Activated CD4-positive, alpha-beta memory T cell treated with anti-CD3 and anti-CD28 coated beads for 36 hours (primary cell): Measurements from ENCODE around the gene DALRD3. TPM values are rescaled to one million over a fixed set of nuclear protein-coding genes. Genes with fewer than 3 reads are reported as not detected.

Experiments used
- CTCF ChIA-PET: fragments of 350-600 bp; sonication (Branson Sonifier 250); formaldehyde crosslinking; loops from one replicate; lab custom pipeline; 2021; ENCODE audit warnings: antibody characterized with exemption, inconsistent platforms; lab: Charles Lee
- POLR2A ChIA-PET: fragments of 350-600 bp; sonication (Branson Sonifier 250); formaldehyde crosslinking; loops from one replicate; lab custom pipeline; 2021; ENCODE audit warnings: antibody characterized with exemption; lab: Charles Lee
- DNase-seq: peaks from one replicate; pipeline ENCODE4 v3.0.0-alpha.2; 2020
- H3K27ac Mint-ChIP-seq: one replicate; pipeline ENCODE4 v1.8.0; 2021; ENCODE audit warnings: mixed read lengths
- H3K27me3 Mint-ChIP-seq: one replicate; pipeline ENCODE4 v1.8.0; 2021; ENCODE audit warnings: mixed read lengths
- H3K36me3 Mint-ChIP-seq: one replicate; pipeline ENCODE4 v1.8.0; 2021; ENCODE audit warnings: mixed read lengths
- H3K4me1 Mint-ChIP-seq: one replicate; pipeline ENCODE4 v1.8.0; 2021; ENCODE audit warnings: low read depth, mixed read lengths
- H3K4me3 Mint-ChIP-seq: one replicate; pipeline ENCODE4 v1.8.0; 2021; ENCODE audit warnings: mild to moderate bottlenecking, mixed read lengths
- H3K9me3 Mint-ChIP-seq: one replicate; pipeline ENCODE4 v1.8.0; 2021; ENCODE audit warnings: mixed read lengths
- intact Hi-C: fragments of 100-400 bp; cut with micrococcal nuclease; formaldehyde crosslinking; loops from one replicate; pipeline ENCODE4 v1.15.1; 2023
- total RNA-seq, 2 experiments: library from RNA; stranded (reverse); gene quantifications; one replicate each; pipeline ENCODE4 v1.2.3, GENCODE V29; 2021

Gene DALRD3
- total RNA-seq, result 10 to 100 TPM; 26.2 to 26.5 TPM

GRCh38 chr3:49017971-49018706 lies at the start of gene DALRD3:
TSS of gene DALRD3 (minus strand) at chr3:49018580. CDS start at chr3:49018564, 16 bp downstream.
- Mint-ChIP-seq H3K9me3 (no peaks in the 10 kb centered on the region), H3K27me3 (no peaks in the 10 kb centered on the region), H3K27ac (peak within 1 kb of the TSS; percentile 86), H3K4me1 (peaks cover 34% of the 10 kb centered on the region), H3K4me3 (peak within 1 kb of the TSS; percentile 97), H3K36me3 (peaks cover 24% of the 10 kb centered on the region)
- intact Hi-C loops, result no loop called here
- CTCF ChIA-PET, result interaction anchor here (0.9 to 3.8 kb wide), 4 partner anchors 9 to 29 kb away, joined by 3 to 30 read pairs (median 14); partner anchors contain the start of genes P4HTM and WDR6
- POLR2A ChIA-PET, result interaction anchor here (1.5 to 9.7 kb wide), 3 partner anchors 9 to 76 kb away, joined by 5 to 135 read pairs (median 26); partner anchors contain the start of genes P4HTM, QRICH1 and WDR6
- DNase-seq, result peak; percentile 73

GRCh38 chr3:49058011-49058410 lies 39.6 kb upstream of the DALRD3 start:
- H3K4me3 Mint-ChIP-seq, result no peak overlapping the region
- intact Hi-C loops, result no loop called here
- CTCF ChIA-PET, result no interaction called here
- POLR2A ChIA-PET, result interaction anchor here (0.6 kb wide), 1 partner anchor 17 kb away, joined by 3 read pairs; no protein-coding TSS in a partner anchor
- no peak for DNase-seq
- peaks cover 24% of the 10 kb centered on the region for H3K36me3 Mint-ChIP-seq
- H3K27ac Mint-ChIP-seq, result no peak overlapping the region
- no peaks in the 10 kb centered on the region for H3K27me3 Mint-ChIP-seq
- no peaks in the 10 kb centered on the region for H3K9me3 Mint-ChIP-seq
- H3K4me1 Mint-ChIP-seq, result peaks cover 2% of the 10 kb centered on the region

GRCh38 chr3:49057268-49057667 lies 38.9 kb upstream of the DALRD3 start:
- DNase-seq, result no peak
- H3K9me3 Mint-ChIP-seq, result no peaks in the 10 kb centered on the region
- ChIA-PET CTCF (no interaction called here), POLR2A (no interaction called here)
- intact Hi-C loops, result no loop called here
- no peak overlapping the region for H3K4me3 Mint-ChIP-seq
- H3K27ac Mint-ChIP-seq, result no peak overlapping the region
- no peaks in the 10 kb centered on the region for H3K27me3 Mint-ChIP-seq
- peaks cover 27% of the 10 kb centered on the region for H3K36me3 Mint-ChIP-seq
- H3K4me1 Mint-ChIP-seq, result peaks cover 2% of the 10 kb centered on the region

GRCh38 chr3:49054344-49054862 lies 36.0 kb upstream of the DALRD3 start:
- Mint-ChIP-seq H3K36me3 (peaks cover 34% of the 10 kb centered on the region), H3K27me3 (no peaks in the 10 kb centered on the region), H3K4me3 (no peak overlapping the region), H3K4me1 (no peaks in the 10 kb centered on the region), H3K9me3 (no peaks in the 10 kb centered on the region), H3K27ac (no peak overlapping the region)
- CTCF ChIA-PET, result no interaction called here
- POLR2A ChIA-PET, result no interaction called here
- DNase-seq, result no peak
- intact Hi-C loops, result no loop called here

- DNase-seq, result no peak
- Mint-ChIP-seq H3K4me3 (no peak overlapping the region), H3K27ac (no peak overlapping the region), H3K36me3 (peaks cover 34% of the 10 kb centered on the region), H3K27me3 (no peaks in the 10 kb centered on the region), H3K9me3 (no peaks in the 10 kb centered on the region), H3K4me1 (no peaks in the 10 kb centered on the region)
- ChIA-PET POLR2A (interaction anchor here (0.6 kb wide), 1 partner anchor 36 kb away, joined by 4 read pairs; no protein-coding TSS in a partner anchor), CTCF (no interaction called here)
- intact Hi-C loops, result no loop called here
Measured at GRCh38 chr3:49053543-49053942, 35.2 kb upstream of the DALRD3 start.

- Mint-ChIP-seq H3K4me1 (no peaks in the 10 kb centered on the region), H3K9me3 (no peaks in the 10 kb centered on the region), H3K36me3 (peaks cover 26% of the 10 kb centered on the region), H3K27me3 (no peaks in the 10 kb centered on the region), H3K4me3 (no peak overlapping the region), H3K27ac (no peak overlapping the region)
- POLR2A ChIA-PET, result no interaction called here
- CTCF ChIA-PET, result interaction anchor here (0.6 kb wide), 1 partner anchor 292 kb away, joined by 3 read pairs; no protein-coding TSS in a partner anchor
- intact Hi-C loops, result no loop called here
- no peak for DNase-seq
Measured at GRCh38 chr3:49035281-49035680, 16.9 kb upstream of the DALRD3 start.

- H3K27ac Mint-ChIP-seq, result peak overlapping the region; percentile 10
- peaks cover 28% of the 10 kb centered on the region for H3K36me3 Mint-ChIP-seq
- intact Hi-C loops, result no loop called here
- H3K4me1 Mint-ChIP-seq, result no peaks in the 10 kb centered on the region
- H3K9me3 Mint-ChIP-seq, result no peaks in the 10 kb centered on the region
- ChIA-PET POLR2A (no interaction called here), CTCF (interaction anchor here (0.7 kb wide), 1 partner anchor 118 kb away, joined by 4 read pairs; no protein-coding TSS in a partner anchor)
- no peaks in the 10 kb centered on the region for H3K27me3 Mint-ChIP-seq
- no peak overlapping the region for H3K4me3 Mint-ChIP-seq
- no peak for DNase-seq
Measured at GRCh38 chr3:49034650-49035049, 16.3 kb upstream of the DALRD3 start.

GRCh38 chr3:49032646-49033304 lies 14.4 kb upstream of the DALRD3 start:
- H3K27ac Mint-ChIP-seq, result no peak overlapping the region
- POLR2A ChIA-PET, result no interaction called here

GRCh38 chr3:49030321-49030720 lies 11.9 kb upstream of the DALRD3 start:
- H3K36me3 Mint-ChIP-seq, result peaks cover 55% of the 10 kb centered on the region
- intact Hi-C loops, result no loop called here
- no peak overlapping the region for H3K27ac Mint-ChIP-seq
- no peak overlapping the region for H3K4me3 Mint-ChIP-seq
- no peak for DNase-seq
- POLR2A ChIA-PET, result interaction anchor here (2.2 kb wide), 1 partner anchor 8 kb away, joined by 10 read pairs; the partner anchor contains the start of gene NDUFAF3
- peaks cover 34% of the 10 kb centered on the region for H3K4me1 Mint-ChIP-seq
- H3K9me3 Mint-ChIP-seq, result no peaks in the 10 kb centered on the region
- CTCF ChIA-PET, result interaction anchor here (1.2 to 2.0 kb wide), 2 partner anchors 8 to 310 kb away, joined by 3 to 12 read pairs; partner anchors contain the start of genes NDUFAF3 and USP4
- H3K27me3 Mint-ChIP-seq, result no peaks in the 10 kb centered on the region

More at GRCh38 chr3:49032646-49033304, 14.4 kb upstream of the DALRD3 start:
- Mint-ChIP-seq H3K36me3 (peaks cover 41% of the 10 kb centered on the region), H3K27me3 (no peaks in the 10 kb centered on the region), H3K9me3 (no peaks in the 10 kb centered on the region), H3K4me1 (peaks cover 11% of the 10 kb centered on the region), H3K4me3 (no peak overlapping the region)
- intact Hi-C loops, result no loop called here
- DNase-seq, result no peak
- CTCF ChIA-PET, result interaction anchor here (0.6 kb wide), 1 partner anchor 103 kb away, joined by 3 read pairs; no protein-coding TSS in a partner anchor

- H3K9me3 Mint-ChIP-seq, result no peaks in the 10 kb centered on the region
- POLR2A ChIA-PET, result interaction anchor here (0.6 to 1.9 kb wide), 8 partner anchors 9 to 1934 kb away, joined by 3 to 21 read pairs (median 6); partner anchors contain the start of genes QRICH1, USP19 and WDR6
Measured at GRCh38 chr3:49029563-49029884, 11.1 kb upstream of the DALRD3 start.

GRCh38 chr3:49028673-49029562 lies 10.5 kb upstream of the DALRD3 start, which contains the start of gene IMPDH2:
TSS of gene IMPDH2 (minus strand) at chr3:49029398. CDS start at chr3:49029350, 48 bp downstream.
- peak within 1 kb of the TSS; percentile 89 for H3K27ac Mint-ChIP-seq
- intact Hi-C loops, result loop anchor here (1.0 to 10.0 kb wide), 6 partner anchors 8 to 416 kb away; partner anchors contain the start of genes RHOA, TCTA and USP4
- ChIA-PET CTCF (interaction anchor here (0.6 to 1.8 kb wide), 9 partner anchors 8 to 65 kb away, joined by 3 to 13 read pairs (median 3); partner anchors contain the start of genes P4HTM and QRICH1), POLR2A (interaction anchor here (0.6 to 1.9 kb wide), 8 partner anchors 9 to 1933 kb away, joined by 3 to 21 read pairs (median 6); partner anchors contain the start of genes QRICH1, USP19 and WDR6)
- H3K27me3 Mint-ChIP-seq, result no peaks in the 10 kb centered on the region
- peaks cover 62% of the 10 kb centered on the region for H3K36me3 Mint-ChIP-seq
- H3K4me1 Mint-ChIP-seq, result peaks cover 43% of the 10 kb centered on the region
- no peaks in the 10 kb centered on the region for H3K9me3 Mint-ChIP-seq
- DNase-seq, result peak; percentile 95
- peak within 1 kb of the TSS; percentile 86 for H3K4me3 Mint-ChIP-seq

More at GRCh38 chr3:49029563-49029884, 11.1 kb upstream of the DALRD3 start:
- no peak for DNase-seq
- CTCF ChIA-PET, result interaction anchor here (0.6 to 1.8 kb wide), 8 partner anchors 9 to 64 kb away, joined by 3 to 13 read pairs (median 4); partner anchors contain the start of genes P4HTM and QRICH1
- Mint-ChIP-seq H3K4me1 (peaks cover 42% of the 10 kb centered on the region), H3K4me3 (peak overlapping the region; percentile 86), H3K36me3 (peaks cover 58% of the 10 kb centered on the region), H3K27me3 (no peaks in the 10 kb centered on the region), H3K27ac (peak overlapping the region; percentile 89)
- intact Hi-C loops, result loop anchor here (1.0 to 10.0 kb wide), 6 partner anchors 8 to 415 kb away; partner anchors contain the start of genes RHOA, TCTA and USP4
